ENCODE measurements around the gene IMPDH1. TPM values are rescaled to one million over a fixed set of nuclear protein-coding genes. Genes with fewer than 3 reads are reported as not detected.

IMPDH1 gene
- total RNA-seq, 4 donors from 2014 or later = 36.9 to 87.1 (median 43.3) TPM

GRCh38 chr7:128384726-128385125 is 25.1 kb downstream of the IMPDH1 start:
- no peak for ATAC-seq
- peaks cover 20% of the 10 kb centered on the region for H3K27me3 ChIP-seq
- 77 to 84% methylated on average over 6 to 7 of the region's 7 CpGs for WGBS, 2 donors (ENCODE audit: low coverage in 1 of 2)
- no peak overlapping the region for H3K27ac ChIP-seq
- no peak overlapping the region for H3K4me3 ChIP-seq
- no peaks in the 10 kb centered on the region for H3K36me3 ChIP-seq
- no peak for TF ChIP-seq EP300 (IDR thresholded peaks at IDR 0.05)
- TF ChIP-seq POLR2AphosphoS5 (IDR thresholded peaks at IDR 0.05) = no peak
- no peaks in the 10 kb centered on the region for H3K9me3 ChIP-seq
- peaks cover 0 to 11% (median 0%) of the 10 kb centered on the region in 3 donors for H3K4me1 ChIP-seq

- ATAC-seq = no peak
- Histone ChIP-seq H3K27ac (no peak overlapping the region), H3K36me3 (no peaks in the 10 kb centered on the region), H3K27me3 (peaks cover 10% of the 10 kb centered on the region), H3K4me1 (peaks cover 0 to 11% (median 0%) of the 10 kb centered on the region in 3 donors), H3K4me3 (no peak overlapping the region), H3K9me3 (no peaks in the 10 kb centered on the region)
- WGBS, 2 donors (ENCODE audit: low coverage in 1 of 2) = 55% methylated on average over 2 of the region's 3 CpGs; no CpG with 5 or more reads in 1 of the 2 donors
- no peak for TF ChIP-seq POLR2AphosphoS5 (IDR thresholded peaks at IDR 0.05)
- no peak for TF ChIP-seq POLR2A (IDR thresholded peaks at IDR 0.05)
- no peak for TF ChIP-seq CTCF (IDR thresholded peaks at IDR 0.05)
- no peak for TF ChIP-seq EP300 (IDR thresholded peaks at IDR 0.05)
Measured at GRCh38 chr7:128383776-128384175, 26.0 kb downstream of the IMPDH1 start.

GRCh38 chr7:128381161-128381821 is 28.5 kb downstream of the IMPDH1 start:
- no peaks in the 10 kb centered on the region for H3K36me3 ChIP-seq
- no peaks in the 10 kb centered on the region for H3K9me3 ChIP-seq
- no peaks in the 10 kb centered on the region for H3K27me3 ChIP-seq
- H3K27ac ChIP-seq = no peak overlapping the region
- 10 to 63% methylated on average over 2 of the region's 19 CpGs for WGBS, 2 donors (ENCODE audit: low coverage in 1 of 2)
- H3K4me1 ChIP-seq = no peaks in the 10 kb centered on the region
- TF ChIP-seq POLR2A (IDR thresholded peaks at IDR 0.05) (no peak), CTCF (IDR thresholded peaks at IDR 0.05) (peak in 2 of 4 experiments; percentile 10 to 46)
- ATAC-seq = peak; percentile 82
- no peak overlapping the region for H3K4me3 ChIP-seq

GRCh38 chr7:128380483-128381106 is 29.2 kb downstream of the IMPDH1 start:
- Histone ChIP-seq H3K4me3 (no peak overlapping the region), H3K36me3 (no peaks in the 10 kb centered on the region), H3K4me1 (no peaks in the 10 kb centered on the region), H3K27ac (no peak overlapping the region), H3K9me3 (no peaks in the 10 kb centered on the region), H3K27me3 (no peaks in the 10 kb centered on the region)
- TF ChIP-seq POLR2AphosphoS5 (IDR thresholded peaks at IDR 0.05) (no peak), POLR2A (IDR thresholded peaks at IDR 0.05) (no peak), EP300 (IDR thresholded peaks at IDR 0.05) (no peak), CTCF (IDR thresholded peaks at IDR 0.05) (no peak)
- WGBS, 2 donors (ENCODE audit: low coverage in 1 of 2) = 100% methylated on average over 2 of the region's 3 CpGs; no CpG with 5 or more reads in 1 of the 2 donors
- ATAC-seq = no peak

GRCh38 chr7:128379900-128380479 is 29.8 kb downstream of the IMPDH1 start:
- no peak for TF ChIP-seq POLR2A (IDR thresholded peaks at IDR 0.05)
- no peak for TF ChIP-seq CTCF (IDR thresholded peaks at IDR 0.05)
- no peak for TF ChIP-seq EP300 (IDR thresholded peaks at IDR 0.05)
- TF ChIP-seq POLR2AphosphoS5 (IDR thresholded peaks at IDR 0.05) = no peak
- Histone ChIP-seq H3K36me3 (no peaks in the 10 kb centered on the region), H3K4me3 (no peak overlapping the region), H3K27ac (no peak overlapping the region), H3K4me1 (no peaks in the 10 kb centered on the region), H3K27me3 (no peaks in the 10 kb centered on the region), H3K9me3 (no peaks in the 10 kb centered on the region)
- WGBS, 2 donors (ENCODE audit: low coverage in 1 of 2) = 93% methylated on average over 3 of the region's 6 CpGs; no CpG with 5 or more reads in 1 of the 2 donors
- ATAC-seq = no peak
